HG03060 (cell line): ENCODE results near the gene TTC28.
"Not testable (repeated sequence)": the region's sequence is repeated elsewhere in the genome, so short reads cannot be mapped to it uniquely, and the experiment has no call there.

ENCODE experiments used
- ATAC-seq: cut with Tn5 transposase; IDR thresholded peaks from one replicate; pipeline ENCODE4 v1.9.1; 2021; ENCODE audit warnings: low read depth, moderate number of reproducible peaks; ENCODE audit not compliant: unreplicated experiment

The TTC28 gene

GRCh38 chr22:28678778-28679610 lies 646 bp downstream of the TTC28 start:
- not testable (repeated sequence) for ATAC-seq

DNA sequence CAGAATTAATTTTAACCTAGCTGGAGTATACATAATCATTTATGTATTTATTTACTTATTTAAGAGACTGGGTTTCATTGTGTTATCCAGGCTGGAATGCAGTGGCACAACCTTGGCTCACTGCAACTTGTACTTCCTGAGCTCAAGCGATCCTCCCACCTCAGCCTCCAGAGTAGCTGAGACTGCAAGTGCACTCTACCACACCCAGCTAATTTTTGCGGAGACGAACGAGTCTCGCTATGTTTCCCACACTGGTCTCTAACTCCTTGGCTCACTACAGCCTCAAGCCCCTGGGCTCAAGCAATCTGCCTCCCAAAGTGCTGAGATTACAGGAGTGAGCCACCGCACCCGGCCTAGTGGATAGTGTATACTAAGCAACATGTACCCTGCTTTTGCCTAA lies 1.5 kb downstream of the TTC28 start:
- ATAC-seq, result not testable (repeated sequence)

DNA sequence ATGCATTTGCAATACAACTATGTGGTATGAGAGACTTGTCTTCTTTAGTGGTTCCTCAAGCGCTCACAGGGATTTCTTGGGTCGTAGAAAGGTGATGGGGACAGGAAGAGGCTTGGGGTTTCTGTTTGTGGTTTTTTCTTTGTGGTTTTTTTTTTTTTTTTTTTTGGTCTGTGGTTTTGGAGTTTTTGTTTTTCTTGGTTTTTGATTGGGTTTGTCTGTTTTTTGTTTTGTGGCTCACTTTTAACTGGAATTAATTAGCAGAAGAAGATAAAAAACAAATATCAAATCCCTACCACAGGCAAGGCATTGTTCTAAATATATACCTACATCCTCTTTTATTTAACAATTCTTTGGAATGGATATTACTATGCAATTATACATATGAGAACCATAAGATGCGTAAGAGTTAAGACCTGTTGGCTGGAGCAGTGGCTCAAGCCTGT lies 5.5 kb downstream of the TTC28 start:
- no peak for ATAC-seq

DNA sequence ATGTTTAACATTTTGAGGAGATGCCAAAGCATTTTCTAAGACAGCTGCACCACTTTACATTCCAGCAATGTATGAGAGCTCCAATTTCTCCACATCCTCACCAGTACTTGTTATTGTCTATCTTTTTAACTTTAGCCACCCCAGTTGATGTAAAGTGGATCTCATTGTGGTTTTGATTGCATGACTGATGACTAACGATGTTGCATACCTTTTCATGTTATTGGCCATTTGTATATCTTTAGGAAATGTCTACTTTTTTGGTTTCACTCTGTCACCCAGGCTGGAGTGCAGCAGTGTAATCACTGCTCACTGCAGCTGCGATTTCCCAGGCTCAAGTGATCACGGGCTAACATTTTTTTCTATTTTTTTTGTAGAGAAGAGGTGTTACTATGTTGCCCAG lies 8.9 kb downstream of the TTC28 start:
- no peak for ATAC-seq

DNA sequence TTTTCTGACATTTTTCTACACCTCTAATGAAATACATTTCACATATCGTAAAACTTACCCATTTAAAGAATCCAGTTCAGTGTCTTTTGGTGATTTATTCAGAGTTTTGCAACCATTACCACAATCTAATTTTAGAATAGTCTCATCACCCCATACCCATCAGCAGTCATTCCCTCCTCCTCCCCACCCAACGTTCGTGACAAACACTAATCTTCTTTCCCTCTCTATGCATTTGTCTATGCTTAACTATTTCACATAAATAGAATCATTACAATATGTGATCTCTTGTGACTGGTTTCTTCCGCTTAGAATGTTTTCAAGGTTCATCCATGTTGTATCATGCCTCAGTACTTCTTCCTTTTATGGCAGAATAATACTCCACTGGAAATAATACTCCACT lies 9.5 kb downstream of the TTC28 start:
- no peak for ATAC-seq

GRCh38 chr22:28669387-28669786 lies 10.3 kb downstream of the TTC28 start:
- ATAC-seq, result no peak

DNA sequence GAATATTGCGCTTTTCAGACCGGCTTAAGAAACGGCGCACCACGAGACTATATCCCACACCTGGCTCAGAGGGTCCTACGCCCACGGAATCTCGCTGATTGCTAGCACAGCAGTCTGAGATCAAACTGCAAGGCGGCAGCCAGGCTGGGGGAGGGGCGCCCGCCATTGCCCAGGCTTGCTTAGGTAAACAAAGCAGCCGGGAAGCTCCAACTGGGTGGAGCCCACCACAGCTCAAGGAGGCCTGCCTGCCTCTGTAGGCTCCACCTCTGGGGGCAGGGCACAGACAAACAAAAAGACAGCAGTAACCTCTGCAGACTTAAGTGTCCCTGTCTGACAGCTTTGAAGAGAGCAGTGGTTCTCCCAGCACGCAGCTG lies 16.1 kb downstream of the TTC28 start:
- ATAC-seq, result not testable (repeated sequence)

DNA sequence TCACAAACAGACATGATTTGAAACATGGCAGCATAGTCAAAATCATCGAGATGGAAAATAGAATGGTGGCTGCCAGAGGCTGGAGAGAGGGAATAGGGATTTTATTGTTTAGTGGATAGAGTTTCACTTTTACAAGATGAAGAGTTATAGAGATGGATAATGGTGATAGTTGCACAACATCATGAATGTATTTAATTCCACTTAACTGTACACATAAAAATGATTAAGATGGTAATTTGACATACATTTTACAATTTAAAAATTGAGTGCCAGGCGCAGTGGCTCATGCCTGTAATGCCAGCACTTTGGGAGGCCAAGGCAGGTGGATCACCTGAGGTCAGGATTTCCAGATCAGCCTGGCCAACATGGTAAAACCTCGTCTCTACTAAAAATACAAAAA lies 21.2 kb downstream of the TTC28 start:
- ATAC-seq, result no peak

- no peak for ATAC-seq
Measured at GRCh38 chr22:28656181-28656580, 23.5 kb downstream of the TTC28 start.

DNA sequence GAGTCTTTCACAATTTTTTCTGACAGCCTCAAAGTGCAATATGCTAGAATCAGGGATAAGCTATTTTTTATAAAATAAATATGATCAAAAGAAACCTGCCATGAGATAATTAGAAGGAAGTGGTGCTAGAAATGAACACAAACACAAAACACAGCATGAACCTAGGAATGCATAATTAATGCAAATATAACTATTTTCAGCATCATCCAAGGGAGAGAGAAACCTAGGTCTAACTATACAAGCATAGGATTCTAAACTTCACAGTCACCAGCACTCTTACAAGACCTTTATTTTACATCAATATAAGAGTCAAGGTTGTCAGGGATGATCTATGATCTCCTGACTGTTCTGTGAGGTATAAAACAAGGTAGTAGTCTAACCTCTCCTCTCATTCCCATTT lies 29.2 kb downstream of the TTC28 start:
- no peak for ATAC-seq

GRCh38 chr22:28648792-28649191 lies 30.8 kb downstream of the TTC28 start:
- no peak for ATAC-seq

DNA sequence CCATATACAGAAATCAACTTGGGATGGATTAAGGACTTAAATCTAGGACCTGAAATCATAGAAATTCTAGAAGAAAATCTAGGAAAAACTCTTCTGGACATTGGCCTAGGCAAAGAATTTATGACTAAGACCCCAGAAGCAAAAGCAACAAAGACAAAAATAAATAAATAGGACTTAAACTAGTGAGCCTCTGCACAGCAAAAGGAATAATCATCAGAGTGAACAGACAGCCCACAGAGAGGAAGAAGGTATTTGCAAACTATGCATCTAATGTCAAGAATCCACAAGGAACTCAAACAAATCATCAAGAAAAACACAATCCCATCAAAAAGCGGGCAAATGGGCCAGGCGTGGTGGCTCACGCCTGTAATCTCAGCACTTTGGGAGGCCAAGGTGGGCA lies 32.4 kb downstream of the TTC28 start:
- ATAC-seq, result no peak

DNA sequence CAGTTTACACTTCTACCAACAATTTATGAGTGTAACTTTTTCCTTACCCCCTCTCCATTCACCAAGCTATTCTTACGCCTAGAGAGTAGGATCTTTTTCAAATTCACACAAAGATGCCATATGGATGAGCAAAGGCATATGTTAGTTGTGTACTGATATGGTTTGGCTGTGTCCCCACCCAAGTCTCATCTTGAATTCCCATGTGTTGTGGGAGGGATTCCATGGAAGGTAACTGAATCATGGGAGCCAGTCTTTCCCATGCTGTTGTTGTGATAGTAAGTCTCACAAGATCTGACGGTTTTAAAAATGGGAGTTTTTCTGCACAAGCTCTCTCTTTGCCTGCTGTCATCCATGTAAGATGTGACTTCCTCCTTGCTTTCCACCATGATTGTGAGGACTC lies 40.3 kb downstream of the TTC28 start:
- no peak for ATAC-seq

GRCh38 chr22:28637225-28637624 lies 42.4 kb downstream of the TTC28 start:
- no peak for ATAC-seq

- ATAC-seq, result no peak
Measured at GRCh38 chr22:28630177-28630574, 49.5 kb downstream of the TTC28 start.

- no peak for ATAC-seq
Measured at GRCh38 chr22:28629420-28630176, 50.0 kb downstream of the TTC28 start.

GRCh38 chr22:28628766-28629165 lies 50.9 kb downstream of the TTC28 start:
- no peak for ATAC-seq

DNA sequence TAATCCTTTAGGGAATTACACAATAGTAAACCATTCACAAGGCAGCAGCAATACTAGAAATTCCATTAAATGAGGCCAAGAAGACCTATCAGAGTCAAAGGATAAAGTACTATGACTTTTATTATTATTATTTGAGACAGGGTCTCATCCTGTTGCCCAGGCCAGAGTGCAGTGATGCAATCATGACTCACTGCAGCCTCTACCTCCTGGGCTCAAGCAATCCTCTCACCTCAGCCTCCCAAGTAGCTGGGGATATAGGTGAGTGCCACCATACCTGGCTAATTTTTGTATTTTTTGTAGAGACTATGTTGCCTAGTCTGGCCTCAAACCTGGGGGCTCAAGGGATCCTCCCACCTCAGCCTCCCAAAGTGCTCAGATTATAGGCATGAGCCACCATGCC lies 51.8 kb downstream of the TTC28 start:
- no peak for ATAC-seq

- no peak for ATAC-seq
Measured at GRCh38 chr22:28620244-28620922, 59.3 kb downstream of the TTC28 start.

GRCh38 chr22:28619236-28619635 lies 60.4 kb downstream of the TTC28 start:
- no peak for ATAC-seq

GRCh38 chr22:28615423-28615822 lies 64.2 kb downstream of the TTC28 start:
- ATAC-seq, result not testable (repeated sequence)
